OCI-LY3 (cell line): ENCODE measurements around the gene ANKRD33B.

Source experiments
- EZH2phosphoT487 ChIP-seq: fragments of 200-600 bp; shearing (Covaris generic); IDR thresholded peaks from 2 replicates; pipeline ENCODE4 v1.6.1; 2018; ENCODE audit warnings: antibody characterized with exemption, mixed run types, low read depth
- TF ChIP-seq, protein P1 (sequence below): fragments of 200-600, 300-600 bp; sonication (generic); IDR thresholded peaks from 2 replicates; pipeline ENCODE4 v1.5.1; 2014; ENCODE audit warnings: antibody characterized with exemption, low read length, low read depth

DNA sequence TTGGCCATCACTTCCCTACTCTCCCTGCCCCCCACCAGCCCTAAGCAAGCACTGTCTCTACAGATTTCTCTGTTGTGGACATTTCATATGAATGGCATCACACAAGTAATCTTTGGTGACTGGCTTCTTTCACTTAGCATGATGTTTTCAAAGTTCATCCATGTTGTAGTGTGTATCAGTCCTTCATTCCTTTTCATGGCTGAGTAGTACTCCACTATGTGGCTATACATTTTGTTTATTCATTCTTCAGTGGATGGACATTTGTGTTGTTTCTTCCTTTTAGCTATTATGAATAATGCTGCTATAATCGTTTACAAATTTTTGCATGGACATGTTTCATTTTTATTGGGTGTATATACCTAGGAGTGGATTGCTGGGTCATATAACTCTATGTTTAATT, 113.1 kb downstream of the ANKRD33B start:
- TF ChIP-seq, protein P1, sequence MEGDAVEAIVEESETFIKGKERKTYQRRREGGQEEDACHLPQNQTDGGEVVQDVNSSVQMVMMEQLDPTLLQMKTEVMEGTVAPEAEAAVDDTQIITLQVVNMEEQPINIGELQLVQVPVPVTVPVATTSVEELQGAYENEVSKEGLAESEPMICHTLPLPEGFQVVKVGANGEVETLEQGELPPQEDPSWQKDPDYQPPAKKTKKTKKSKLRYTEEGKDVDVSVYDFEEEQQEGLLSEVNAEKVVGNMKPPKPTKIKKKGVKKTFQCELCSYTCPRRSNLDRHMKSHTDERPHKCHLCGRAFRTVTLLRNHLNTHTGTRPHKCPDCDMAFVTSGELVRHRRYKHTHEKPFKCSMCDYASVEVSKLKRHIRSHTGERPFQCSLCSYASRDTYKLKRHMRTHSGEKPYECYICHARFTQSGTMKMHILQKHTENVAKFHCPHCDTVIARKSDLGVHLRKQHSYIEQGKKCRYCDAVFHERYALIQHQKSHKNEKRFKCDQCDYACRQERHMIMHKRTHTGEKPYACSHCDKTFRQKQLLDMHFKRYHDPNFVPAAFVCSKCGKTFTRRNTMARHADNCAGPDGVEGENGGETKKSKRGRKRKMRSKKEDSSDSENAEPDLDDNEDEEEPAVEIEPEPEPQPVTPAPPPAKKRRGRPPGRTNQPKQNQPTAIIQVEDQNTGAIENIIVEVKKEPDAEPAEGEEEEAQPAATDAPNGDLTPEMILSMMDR: no peak
- TF ChIP-seq EZH2phosphoT487: no peak
